Left kidney (tissue), 8 donors: ENCODE results near the gene SLC44A2. TPM values are rescaled to one million over a fixed set of nuclear protein-coding genes. Genes with fewer than 3 reads are reported as not detected.

ENCODE experiments used
- DNase-seq: peaks from one replicate; pipeline ENCODE4 v3.0.0-alpha.2; 2013
- long read RNA-seq, 8 donors: transcript quantifications; one replicate each; lab custom pipeline, GENCODE V29; 2026
- polyA plus RNA-seq: library from polyadenylated mRNA; unstranded; fragments of 120-200 nt; gene quantifications from one replicate; pipeline ENCODE4 v1.2.1, GENCODE V29; 2013; ENCODE audit not compliant: insufficient read length

SLC44A2 gene
- 180 TPM for polyA plus RNA-seq
- long read RNA-seq, donor 1, transcript SLC44A2-201 (22 exons, 3,671 nt), result major isoform, 12 of 139 reads
- long read RNA-seq, donor 1, transcript SLC44A2-202 (22 exons, 3,301 nt), result minor isoform, 6 of 139 reads
- long read RNA-seq, donor 1, partial matches to known transcripts, result 118 of 139 reads
- long read RNA-seq, donor 1, other reads (novel, unspliced or antisense), result 0 of 139 reads
- long read RNA-seq, donor 2, transcript SLC44A2-202 (22 exons, 3,301 nt), result minor isoform, 13 of 36 reads
- long read RNA-seq, donor 2, transcript SLC44A2-201 (22 exons, 3,671 nt), result major isoform, 16 of 36 reads
- long read RNA-seq, donor 2, partial matches to known transcripts, result 6 of 36 reads
- long read RNA-seq, donor 2, other reads (novel, unspliced or antisense), result 0 of 36 reads
- long read RNA-seq, donor 3, transcript SLC44A2-201 (22 exons, 3,671 nt), result major isoform, 19 of 37 reads
- long read RNA-seq, donor 3, transcript SLC44A2-202 (22 exons, 3,301 nt), result minor isoform, 7 of 37 reads
- long read RNA-seq, donor 3, partial matches to known transcripts, result 10 of 37 reads
- long read RNA-seq, donor 3, other reads (novel, unspliced or antisense), result 0 of 37 reads
- long read RNA-seq, donor 4, partial matches to known transcripts, result 11 of 12 reads
- long read RNA-seq, donor 4, other reads (novel, unspliced or antisense), result 0 of 12 reads
- long read RNA-seq, donor 5, transcript SLC44A2-202 (22 exons, 3,301 nt), result minor isoform, 7 of 96 reads
- long read RNA-seq, donor 5, transcript SLC44A2-201 (22 exons, 3,671 nt), result major isoform, 20 of 96 reads
- long read RNA-seq, donor 5, partial matches to known transcripts, result 65 of 96 reads
- long read RNA-seq, donor 5, other reads (novel, unspliced or antisense), result 0 of 96 reads
- long read RNA-seq, donor 6, transcript SLC44A2-202 (22 exons, 3,301 nt), result major isoform, 14 of 44 reads
- long read RNA-seq, donor 6, transcript SLC44A2-201 (22 exons, 3,671 nt), result minor isoform, 12 of 44 reads
- long read RNA-seq, donor 6, partial matches to known transcripts, result 17 of 44 reads
- long read RNA-seq, donor 6, other reads (novel, unspliced or antisense), result 0 of 44 reads
- long read RNA-seq, donor 7, transcript SLC44A2-202 (22 exons, 3,301 nt), result minor isoform, 9 of 60 reads
- long read RNA-seq, donor 7, transcript SLC44A2-201 (22 exons, 3,671 nt), result major isoform, 28 of 60 reads
- long read RNA-seq, donor 7, partial matches to known transcripts, result 18 of 60 reads
- long read RNA-seq, donor 7, other reads (novel, unspliced or antisense), result 0 of 60 reads
- long read RNA-seq, donor 8, transcript SLC44A2-201 (22 exons, 3,671 nt), result major isoform, 11 of 20 reads
- long read RNA-seq, donor 8, transcript SLC44A2-202 (22 exons, 3,301 nt), result minor isoform, 7 of 20 reads
- long read RNA-seq, donor 8, partial matches to known transcripts, result 0 of 20 reads
- long read RNA-seq, donor 8, other reads (novel, unspliced or antisense), result 0 of 20 reads

DNA sequence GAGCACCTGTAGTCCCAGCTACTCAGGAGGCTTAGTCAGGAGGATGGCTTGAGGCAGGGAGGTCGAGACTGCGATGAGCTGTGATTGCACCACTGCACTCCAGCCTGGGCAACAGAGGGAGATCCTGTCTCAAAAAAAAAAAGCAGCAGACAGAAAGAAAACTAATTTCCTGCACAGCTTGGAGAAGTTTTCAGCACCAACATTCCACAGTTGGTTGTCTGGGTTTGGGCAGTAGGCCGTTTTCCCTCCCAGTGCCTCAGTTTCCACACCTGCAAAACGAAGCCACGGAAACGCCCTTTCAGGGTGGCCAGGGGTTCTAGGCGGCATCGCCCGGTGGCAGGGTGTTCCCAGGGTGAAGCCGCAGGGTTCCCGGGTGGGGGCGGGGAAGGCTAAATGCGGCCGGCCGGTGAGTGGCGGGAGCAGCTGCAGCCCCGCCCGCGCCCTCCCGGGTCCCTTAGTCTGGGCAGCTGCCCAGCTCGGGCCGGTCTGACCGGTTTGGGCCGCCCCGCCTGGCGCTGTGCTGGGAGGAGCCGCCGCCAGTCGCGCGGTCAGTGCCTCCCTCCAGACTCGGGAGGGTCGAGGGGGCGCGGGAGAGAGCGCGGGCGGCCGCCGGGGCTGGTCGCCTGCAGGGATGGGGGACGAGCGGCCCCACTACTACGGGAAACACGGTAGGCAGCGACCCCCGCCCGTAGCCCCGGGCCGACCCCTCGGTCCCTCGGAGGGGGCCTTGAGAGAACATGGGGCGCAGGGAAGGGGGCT lies at the start of gene SLC44A2:
TSS of gene SLC44A2 (plus strand) at position 551 of the 759 bp plus-strand sequence. CDS start at position 632, 81 bp downstream.
- peak; percentile 87 for DNase-seq

DNA sequence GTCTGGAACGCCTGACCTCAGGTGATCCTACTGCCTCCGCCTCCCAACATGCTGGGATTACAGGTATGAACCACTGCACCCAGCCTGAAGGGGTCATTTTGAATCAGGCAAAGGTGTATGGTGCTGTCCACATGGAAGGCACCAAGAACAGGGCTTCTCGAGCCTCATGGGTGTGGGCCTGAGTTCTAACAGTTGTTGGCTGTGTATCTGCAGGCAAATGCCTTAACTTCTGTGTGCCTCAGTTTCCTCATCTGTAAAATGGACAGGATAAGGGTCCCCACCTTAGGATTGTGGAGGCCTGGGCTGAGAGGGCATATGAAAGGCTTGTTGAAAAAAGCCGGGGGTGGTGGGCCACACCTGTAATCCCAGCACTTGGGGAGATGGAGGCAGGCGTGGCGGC lies 47.4 kb upstream of the SLC44A2 start:
- no peak for DNase-seq

DNA sequence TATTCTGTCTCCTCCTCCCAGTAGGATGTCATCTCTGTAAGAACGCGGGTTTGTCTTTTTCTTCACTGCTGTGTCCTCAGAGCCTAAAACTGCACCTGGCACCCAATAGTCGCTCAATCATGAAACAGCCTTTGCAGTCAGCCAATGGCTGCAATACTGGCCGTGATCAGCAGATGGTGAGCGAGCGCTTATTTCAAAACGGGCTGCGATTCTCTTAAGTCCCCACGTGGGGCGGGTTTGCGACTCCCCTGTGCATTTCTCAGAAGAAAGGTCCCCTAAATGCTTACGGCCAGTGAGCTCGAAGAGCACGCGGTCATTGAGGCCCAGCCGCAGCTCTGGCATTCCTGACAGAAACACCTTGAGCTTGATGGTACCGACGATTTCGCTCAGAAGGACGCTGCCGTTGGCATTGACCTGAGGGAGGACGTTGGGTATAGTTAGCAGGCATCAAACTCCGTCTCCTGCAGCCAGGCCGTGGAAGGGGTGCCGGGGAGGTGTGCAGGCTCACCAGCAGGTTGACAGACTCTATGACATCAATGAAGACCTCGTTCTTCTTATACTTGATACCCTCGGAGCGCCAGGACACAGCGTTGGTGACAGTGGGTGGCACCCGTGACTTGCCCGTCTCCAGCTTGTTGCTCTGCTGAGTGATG lies 44.2 kb upstream of the SLC44A2 start:
- peak; percentile 91 for DNase-seq

DNA sequence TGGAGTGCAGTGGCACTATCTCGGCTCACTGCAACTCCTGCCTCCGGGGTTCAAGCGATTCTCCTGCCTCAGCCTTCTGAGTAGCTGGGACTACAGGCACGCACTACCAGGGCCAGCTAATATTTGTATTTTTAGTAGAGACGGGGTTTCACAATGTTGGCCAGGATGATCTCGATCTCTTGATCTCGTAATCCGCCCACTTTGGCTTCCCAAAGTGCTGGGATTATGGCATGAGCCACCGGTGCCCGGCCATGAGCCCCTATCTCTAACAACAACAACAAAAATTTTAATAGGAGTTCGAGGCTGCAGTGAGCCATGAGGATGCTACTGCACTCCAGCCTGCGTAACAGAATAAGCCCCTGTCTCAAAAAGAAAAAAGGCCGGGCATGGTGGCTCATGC lies 43.3 kb upstream of the SLC44A2 start:
- no peak for DNase-seq

DNA sequence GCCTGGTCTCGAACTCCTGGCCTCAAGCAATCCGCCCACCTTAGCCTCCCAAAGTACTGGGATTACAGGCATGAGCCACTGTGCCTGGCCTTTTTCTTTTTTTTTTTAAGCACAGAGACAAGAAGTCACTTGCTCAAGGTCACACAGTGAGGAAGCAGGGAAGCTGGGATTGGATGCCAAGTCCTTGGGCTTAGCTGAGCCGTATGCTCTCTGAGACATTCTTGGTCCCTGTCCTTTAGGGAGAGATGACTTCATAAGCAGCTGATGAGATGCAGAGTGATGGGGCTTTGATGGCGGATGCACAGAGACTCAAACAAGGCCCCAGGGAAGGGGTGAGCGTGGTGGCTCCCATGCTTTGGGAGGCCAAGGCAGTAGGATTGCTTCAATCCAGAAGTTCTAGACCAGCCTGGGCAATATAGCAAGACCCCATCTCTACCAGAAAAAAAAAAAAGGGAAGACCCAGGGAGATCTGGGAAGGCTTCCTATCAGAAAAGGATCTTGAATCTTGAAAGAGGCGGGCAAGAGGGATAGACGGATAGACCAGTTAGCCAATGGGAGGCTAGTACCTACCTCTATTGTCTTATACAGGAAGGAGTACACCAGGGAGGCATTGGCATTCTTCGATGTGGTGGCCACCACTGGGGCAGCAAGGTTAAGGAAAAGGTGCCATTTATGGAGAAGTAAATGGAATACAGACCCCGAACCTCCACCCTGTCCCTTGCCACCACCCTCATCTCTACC lies 42.1 kb upstream of the SLC44A2 start:
- DNase-seq, result no peak

DNA sequence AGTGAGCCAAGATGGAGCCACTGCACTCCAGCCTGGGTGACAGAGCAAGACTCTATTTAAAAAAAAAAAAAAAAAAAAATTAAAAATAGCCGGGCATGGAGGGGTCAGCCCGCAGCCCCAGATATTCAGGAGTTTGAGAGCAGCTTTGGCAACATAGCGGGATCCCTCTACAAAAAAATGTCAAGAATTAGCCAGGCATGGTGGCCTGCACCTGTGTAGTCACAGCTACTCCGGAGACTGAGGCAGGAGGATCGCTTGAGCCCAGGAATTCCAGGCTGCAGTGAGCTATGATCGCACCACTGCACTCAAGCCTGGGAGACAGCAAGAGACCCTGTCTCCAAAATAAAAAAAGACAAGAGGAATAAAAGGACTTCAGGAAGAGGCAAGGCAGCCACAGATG lies 39.0 kb upstream of the SLC44A2 start:
- no peak for DNase-seq

DNA sequence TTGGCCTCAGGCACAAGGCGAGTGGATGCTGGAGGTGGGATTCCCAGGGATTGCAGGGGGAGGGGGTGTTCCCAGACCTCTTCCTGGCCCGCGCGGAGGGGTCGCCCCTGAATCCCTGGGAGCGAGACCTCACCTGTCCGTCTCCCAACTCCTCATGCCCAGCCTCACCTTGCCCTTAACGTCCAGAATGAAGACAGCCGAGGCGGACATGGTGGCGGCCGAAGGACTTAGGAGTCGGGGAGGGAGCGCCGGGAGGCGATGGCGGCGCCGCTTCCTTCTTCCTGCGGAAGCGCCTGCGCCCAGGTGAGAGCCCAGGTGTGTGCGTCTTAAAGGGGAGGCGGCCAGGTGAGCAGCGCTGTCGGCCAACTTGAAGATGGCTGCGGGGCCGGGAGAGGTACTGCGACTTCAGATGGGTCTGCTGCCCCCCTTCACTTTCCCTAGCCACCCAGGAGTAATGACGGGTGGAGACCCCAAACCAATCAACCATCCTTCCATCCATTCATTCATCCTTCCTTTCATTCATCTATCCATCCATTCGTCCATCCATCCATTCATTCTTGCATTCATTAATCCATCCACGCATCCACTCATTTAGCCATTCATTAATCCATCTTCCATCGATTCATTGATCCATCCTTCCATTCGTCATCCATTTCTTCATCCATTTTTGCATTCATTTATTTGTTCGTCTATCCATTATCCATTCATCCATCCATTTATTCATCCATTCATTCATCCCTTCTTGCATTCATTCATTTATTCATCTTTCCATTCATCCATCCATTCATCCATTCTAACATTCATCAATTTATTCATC lies 38.1 kb upstream of the SLC44A2 start, which contains the start of gene AP1M2:
TSS of gene AP1M2 (minus strand) at position 291 of the 817 bp plus-strand sequence. CDS start at position 210, 81 bp downstream.
- DNase-seq, result no peak

DNA sequence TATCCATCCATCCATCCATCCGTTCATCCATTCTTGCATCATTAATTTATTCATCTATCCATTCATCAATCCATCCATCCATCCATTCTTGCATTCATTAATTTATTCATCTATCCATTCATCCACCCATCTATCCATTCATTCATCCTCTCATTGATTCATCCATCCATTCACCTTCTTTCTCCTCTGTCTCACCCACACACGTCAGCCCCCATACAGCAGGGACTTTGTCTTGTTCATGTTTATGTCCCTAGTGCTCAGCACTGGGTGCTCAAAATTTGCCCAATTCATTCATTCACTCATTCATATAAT lies 37.6 kb upstream of the SLC44A2 start:
- DNase-seq, result no peak

DNA sequence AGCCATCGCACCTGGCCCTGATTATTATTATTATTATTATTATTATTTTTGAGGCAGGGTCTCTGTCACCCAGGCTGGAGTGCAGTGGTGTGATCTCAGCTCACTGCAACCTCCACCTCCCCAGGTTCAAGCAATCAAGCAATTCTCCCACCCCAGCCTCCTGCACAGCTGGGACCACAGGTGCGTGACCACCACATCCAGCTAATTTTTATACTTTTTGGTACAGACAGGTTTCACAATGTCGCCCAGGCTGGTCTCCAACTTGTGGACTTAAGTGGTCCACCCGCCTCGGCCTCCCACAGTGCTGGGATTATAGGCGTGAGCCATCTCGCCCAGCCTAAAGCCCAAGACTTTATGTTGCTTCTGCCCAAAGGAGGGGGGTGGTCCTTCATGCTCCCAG lies 32.2 kb upstream of the SLC44A2 start:
- DNase-seq, result no peak

DNA sequence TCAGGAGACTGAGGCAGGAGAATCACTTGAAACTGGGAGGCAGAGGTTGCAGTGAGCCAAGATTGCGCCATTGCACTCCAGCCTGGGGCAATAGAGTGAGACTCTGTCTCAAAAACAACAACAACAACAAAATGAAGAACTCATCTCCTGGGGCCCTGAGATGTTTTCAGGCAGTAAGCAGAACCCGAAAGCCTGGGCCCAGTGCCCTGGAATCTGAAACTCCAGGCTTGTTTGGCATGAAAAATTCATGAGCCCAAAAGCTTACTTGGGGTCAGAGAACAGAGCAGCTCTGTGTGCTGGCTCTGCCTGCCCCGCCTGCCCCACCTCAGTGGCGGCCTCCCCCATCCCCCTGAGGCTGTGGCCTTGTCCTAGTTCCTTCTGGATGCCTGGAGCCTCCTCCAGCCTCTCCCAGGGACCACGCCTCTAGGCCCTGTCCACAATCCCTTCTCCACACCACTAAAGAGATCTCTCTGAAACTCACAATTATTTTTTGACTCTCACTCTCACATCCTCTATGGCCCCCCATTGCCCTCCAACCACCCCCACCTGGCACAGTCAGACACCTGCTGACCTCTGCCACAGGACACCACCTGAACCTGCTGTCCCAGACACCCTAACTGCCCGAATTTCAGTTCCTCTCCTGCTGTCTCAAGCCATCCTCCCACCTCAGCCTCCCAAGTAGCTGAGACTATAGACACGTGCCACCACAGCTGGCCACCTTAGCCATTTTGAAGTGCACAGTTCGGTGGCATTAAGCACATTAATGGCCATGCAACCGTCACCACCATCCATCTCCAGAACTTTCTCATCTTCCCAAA lies 31.3 kb upstream of the SLC44A2 start:
- DNase-seq, result no peak

DNA sequence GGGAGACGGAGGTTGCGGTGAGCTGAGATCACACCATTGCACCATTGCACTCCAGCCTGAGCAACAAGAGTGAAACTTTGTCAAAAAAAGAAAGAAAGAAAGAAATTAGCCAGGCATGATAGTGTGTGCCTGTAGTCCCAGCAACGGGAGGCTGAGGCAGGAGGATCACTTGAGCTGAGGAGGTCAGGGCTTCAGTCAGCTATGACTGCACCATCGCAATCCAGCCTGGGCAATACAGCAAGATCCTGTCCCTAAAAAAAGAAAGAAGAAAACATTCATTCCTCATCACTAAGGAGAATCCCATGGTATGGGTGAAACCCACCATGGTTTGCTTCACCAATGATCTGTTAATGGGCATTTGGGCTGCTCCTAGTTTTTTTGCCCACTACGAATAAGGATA lies 25.2 kb upstream of the SLC44A2 start:
- DNase-seq, result no peak

DNA sequence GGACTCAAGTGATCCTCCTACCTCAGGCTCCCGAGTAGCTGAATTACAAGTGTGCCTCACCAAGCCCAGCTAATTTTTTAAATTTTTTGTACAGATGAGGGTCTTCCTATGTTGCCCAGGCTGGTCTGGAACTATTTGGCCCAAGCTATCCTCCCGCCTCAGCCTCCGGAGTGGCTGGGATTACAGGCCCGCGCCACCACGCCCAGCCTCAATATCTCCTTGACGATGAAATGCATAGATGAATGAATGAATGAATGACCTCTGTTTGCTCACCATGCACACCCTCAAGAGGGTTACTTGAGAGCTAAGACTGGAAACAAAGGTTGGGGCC lies 23.4 kb upstream of the SLC44A2 start:
- no peak for DNase-seq

DNA sequence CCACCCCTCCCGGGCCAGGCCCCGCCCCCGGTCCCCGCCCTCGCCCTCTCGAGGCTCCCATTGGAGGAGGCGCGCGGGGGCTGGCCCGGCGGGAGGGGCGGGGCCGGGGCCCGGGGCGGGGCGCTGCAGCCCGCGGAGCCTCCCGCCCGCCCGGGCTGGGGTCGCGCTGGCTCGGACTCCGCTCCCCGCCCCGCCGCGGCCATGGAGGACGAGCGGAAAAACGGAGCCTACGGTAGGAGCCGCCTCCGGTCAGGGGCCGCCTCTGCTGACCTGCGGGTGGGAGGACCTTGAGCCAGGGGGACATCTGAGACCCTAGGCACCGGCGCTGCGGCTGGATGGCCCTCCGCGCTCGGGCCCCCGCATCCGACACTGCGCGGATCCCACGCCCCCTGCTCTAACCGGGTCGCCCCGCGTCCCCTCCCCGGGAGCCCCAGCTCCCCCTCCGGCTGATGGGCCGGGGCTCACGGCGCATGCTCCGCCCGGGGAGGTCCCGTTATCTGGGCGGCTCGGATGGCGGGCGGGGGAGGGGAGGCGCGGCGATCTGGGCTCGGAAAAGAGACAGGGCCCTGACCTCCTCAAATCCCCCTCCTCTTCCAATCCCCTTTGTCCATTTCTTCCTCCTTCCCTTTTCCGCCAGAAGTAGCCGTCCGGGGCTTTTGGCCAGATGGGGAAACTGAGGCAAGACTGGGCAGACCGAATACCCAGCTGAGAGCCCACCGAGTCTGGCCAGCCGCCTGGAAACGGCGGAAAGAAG lies 22.8 kb upstream of the SLC44A2 start:
- peak; percentile 72 for DNase-seq

DNA sequence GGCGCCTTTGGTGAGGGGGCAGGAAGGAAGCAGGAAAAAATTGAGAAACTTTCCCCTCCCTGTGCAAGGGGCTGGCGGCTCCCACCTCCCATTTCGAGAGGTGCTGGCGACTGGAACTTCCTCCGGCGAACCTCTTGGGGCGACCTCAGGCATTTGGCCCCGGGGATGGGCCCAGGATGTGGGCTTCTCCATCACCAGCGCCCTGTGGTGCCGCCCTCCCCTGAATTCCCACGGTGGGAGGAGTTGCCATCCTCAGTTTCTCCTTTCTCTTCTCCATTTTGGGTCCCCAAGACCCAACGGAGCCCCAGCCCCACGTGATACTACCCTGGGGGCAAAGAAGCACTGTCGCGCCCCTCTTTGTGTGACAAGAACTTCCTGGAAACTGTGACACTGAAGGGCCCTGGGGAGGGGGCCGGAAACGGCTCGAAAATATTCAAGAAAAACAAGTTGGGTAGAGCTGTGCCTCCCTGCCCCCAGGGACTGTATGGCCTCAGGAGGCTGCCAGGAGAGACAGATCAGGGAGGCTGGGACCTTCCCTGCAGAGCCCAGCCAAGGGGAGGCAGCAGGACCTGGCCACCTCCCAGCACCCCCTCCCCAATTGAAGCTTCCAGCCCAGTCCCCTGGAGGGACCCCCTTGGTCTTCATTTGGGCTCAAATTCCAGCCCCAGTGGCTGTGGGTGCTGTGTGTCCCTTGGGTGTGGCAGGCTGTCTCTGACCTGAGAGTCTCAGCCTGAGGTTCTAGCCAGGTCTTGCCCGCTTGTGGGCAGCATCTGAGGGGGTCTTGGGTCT lies 22.1 kb upstream of the SLC44A2 start:
- no peak for DNase-seq

DNA sequence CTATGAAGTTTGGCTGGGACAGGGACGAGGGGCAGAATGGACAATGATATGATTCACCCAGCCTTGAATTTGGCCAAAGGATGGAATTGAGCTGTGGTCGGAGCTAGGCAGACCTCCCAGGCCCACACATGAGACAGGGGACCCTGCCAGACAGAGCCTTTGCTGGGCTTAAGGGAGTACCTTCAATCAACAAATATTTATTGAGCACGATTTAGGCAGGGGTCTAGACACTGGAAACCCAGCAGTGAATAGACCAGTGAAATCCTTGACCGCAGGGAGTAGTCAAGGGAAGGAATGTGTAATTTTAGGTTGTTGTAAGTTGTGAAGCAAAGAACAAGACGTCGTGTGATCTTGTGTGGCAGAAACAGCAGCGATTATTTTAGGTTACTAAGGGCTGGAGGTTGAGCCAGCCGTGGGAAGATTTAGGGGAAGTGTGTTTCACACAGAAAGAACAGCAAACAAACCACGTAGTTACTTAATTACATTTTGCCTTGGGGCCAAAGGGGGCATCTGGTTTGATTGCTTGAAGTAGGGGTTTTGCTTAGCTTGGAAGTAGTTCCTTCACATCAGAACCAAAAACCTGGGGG lies 21.4 kb upstream of the SLC44A2 start:
- no peak for DNase-seq

DNA sequence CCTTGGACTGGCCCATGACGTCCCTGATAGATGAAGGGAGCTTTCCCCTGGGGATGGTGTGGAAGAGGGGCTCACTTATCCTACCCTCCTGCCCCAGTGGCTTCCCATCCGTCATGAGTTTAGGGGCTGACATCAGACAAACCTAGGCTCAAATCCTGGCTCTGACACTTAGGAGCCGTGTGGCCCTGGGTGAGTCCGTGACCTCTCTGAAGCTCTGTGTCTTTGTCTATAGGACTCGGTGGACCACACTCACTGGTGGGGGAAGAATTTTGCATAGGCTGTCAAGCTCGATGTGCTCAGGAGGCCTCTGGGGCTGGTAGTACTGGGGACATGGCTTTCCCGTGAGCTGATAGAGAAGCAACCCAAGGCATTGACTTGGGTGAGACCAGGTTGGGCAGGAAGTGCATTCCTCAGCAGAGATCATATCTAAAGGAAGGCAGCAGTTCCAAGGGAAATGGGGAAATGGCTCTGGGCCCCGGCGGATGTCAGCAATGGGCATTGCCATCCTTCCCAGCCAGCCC lies 20.8 kb upstream of the SLC44A2 start:
- no peak for DNase-seq
